Measurements from ENCODE around the gene BRD2.

GRCh38 chr6:32933661-32934085, 34.7 kb upstream of the BRD2 start:
- TF ChIP-seq REST (IDR thresholded peaks at IDR 0.05; ENCODE audit: insufficient read depth in 1 of 2, low read depth in 2 of 2, low read length in 2 of 2) (no peak), POLR2AphosphoS5 (IDR thresholded peaks at IDR 0.05; ENCODE audit: low read depth, low read length) (no peak)
